Nephron (organoid): Measurements from ENCODE around the gene ACSL5.

Source experiments
- H3K27ac Mint-ChIP-seq, 3 experiments: 2 replicates each; pipeline ENCODE4 v1.8.0; 2020; ENCODE audit warnings: mixed read lengths in 3 of 3, mild to moderate bottlenecking in 2 of 3, moderate library complexity in 1 of 3
- H3K27me3 Mint-ChIP-seq: 2 replicates; pipeline ENCODE4 v1.8.0; 2021; ENCODE audit warnings: low read depth, mild to moderate bottlenecking, moderate library complexity, mixed read lengths
- H3K36me3 Mint-ChIP-seq: 2 replicates; pipeline ENCODE4 v1.8.0; 2020; ENCODE audit warnings: low read depth, mixed read lengths
- H3K4me1 Mint-ChIP-seq: 2 replicates; pipeline ENCODE4 v1.8.0; 2020; ENCODE audit warnings: mixed read lengths
- H3K4me3 Mint-ChIP-seq, 3 experiments: 2 replicates each; pipeline ENCODE4 v1.8.0; 2020; ENCODE audit warnings: mild to moderate bottlenecking in 3 of 3, mixed read lengths in 3 of 3, moderate library complexity in 2 of 3
- H3K9me3 Mint-ChIP-seq: 2 replicates; pipeline ENCODE4 v1.8.0; 2020; ENCODE audit warnings: mixed read lengths
- TF ChIP-seq, protein P1 (sequence below), 3 experiments: fragments of 200-600 bp; sonication (generic); IDR thresholded peaks; one replicate each; pipeline ENCODE4 v1.5.0; 2021; ENCODE audit warnings: antibody characterized with exemption in 3 of 3; ENCODE audit not compliant: unreplicated experiment in 3 of 3

Gene ACSL5

DNA sequence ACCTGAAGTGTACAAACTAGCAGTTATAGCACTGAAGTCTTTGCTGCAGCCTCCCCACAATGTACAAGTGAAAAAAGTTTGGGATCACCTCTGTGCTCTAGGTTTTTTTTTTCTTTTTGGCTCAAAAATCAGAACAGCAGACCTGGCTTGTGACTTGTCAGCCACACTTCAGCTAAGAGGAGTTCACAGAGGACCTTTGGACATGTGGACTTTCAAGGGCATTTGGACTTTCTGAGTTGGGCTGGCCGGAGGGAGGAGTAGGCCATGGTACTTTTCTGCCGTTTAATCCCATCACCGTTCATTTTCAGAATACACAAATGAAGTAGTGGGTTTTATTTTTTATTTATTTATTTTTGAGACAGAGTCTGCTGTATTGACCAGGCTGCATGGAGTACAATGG lies 21.9 kb upstream of the ACSL5 start:
- Mint-ChIP-seq H3K4me1 (no peaks in the 10 kb centered on the region), H3K9me3 (no peaks in the 10 kb centered on the region), H3K4me3 (no peak overlapping the region), H3K27me3 (no peaks in the 10 kb centered on the region), H3K36me3 (no peaks in the 10 kb centered on the region), H3K27ac (no peak overlapping the region)
- TF ChIP-seq, protein P1, sequence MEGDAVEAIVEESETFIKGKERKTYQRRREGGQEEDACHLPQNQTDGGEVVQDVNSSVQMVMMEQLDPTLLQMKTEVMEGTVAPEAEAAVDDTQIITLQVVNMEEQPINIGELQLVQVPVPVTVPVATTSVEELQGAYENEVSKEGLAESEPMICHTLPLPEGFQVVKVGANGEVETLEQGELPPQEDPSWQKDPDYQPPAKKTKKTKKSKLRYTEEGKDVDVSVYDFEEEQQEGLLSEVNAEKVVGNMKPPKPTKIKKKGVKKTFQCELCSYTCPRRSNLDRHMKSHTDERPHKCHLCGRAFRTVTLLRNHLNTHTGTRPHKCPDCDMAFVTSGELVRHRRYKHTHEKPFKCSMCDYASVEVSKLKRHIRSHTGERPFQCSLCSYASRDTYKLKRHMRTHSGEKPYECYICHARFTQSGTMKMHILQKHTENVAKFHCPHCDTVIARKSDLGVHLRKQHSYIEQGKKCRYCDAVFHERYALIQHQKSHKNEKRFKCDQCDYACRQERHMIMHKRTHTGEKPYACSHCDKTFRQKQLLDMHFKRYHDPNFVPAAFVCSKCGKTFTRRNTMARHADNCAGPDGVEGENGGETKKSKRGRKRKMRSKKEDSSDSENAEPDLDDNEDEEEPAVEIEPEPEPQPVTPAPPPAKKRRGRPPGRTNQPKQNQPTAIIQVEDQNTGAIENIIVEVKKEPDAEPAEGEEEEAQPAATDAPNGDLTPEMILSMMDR (IDR thresholded peaks at IDR 0.05; ENCODE audit: unreplicated experiment in 3 of 3), result no peak

DNA sequence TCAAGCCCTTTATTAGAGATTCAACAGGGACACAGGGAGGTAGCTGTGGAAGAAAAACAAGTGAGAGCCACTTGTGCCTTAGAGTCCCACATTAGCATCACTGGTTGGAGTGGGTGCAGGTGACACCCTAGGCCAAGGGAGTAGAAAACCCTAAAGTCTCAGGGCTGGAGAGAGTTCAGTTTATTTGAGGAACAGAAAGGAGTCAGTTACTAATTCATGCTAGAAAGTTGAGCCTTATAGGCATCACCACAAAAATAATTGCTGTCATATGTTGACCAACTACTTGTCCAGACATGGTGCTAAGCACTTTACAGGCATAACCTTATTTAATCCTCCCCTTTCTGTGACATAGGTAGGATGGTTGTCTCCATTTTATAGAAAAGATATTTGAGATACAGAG lies 20.9 kb upstream of the ACSL5 start:
- no peaks in the 10 kb centered on the region for H3K36me3 Mint-ChIP-seq
- no peaks in the 10 kb centered on the region for H3K9me3 Mint-ChIP-seq
- H3K4me3 Mint-ChIP-seq, result no peak overlapping the region
- H3K27ac Mint-ChIP-seq, result no peak overlapping the region
- H3K4me1 Mint-ChIP-seq, result no peaks in the 10 kb centered on the region
- TF ChIP-seq, protein P1 (IDR thresholded peaks at IDR 0.05; ENCODE audit: unreplicated experiment in 3 of 3), result no peak
- no peaks in the 10 kb centered on the region for H3K27me3 Mint-ChIP-seq

DNA sequence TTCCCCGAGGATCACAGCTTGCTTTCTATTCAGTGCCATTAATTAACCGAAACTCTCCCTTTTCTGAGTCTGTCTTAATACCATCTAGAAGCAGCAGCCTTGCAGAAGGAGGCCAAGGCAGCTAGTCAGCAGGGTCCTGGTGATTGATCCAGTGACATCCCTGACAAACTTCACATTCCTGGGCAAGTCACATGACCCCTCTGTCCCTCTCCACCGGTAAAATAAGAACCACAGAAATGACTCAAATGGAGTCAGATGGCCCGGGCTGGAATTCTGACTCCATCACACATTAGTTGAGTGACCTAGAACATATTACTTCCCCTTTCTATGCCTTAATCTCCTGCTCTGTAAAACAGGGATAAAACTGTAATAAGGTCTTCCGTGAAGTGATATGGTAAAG lies 17.2 kb upstream of the ACSL5 start:
- TF ChIP-seq, protein P1 (IDR thresholded peaks at IDR 0.05; ENCODE audit: unreplicated experiment in 3 of 3), result no peak
- Mint-ChIP-seq H3K27ac (no peak overlapping the region), H3K4me3 (no peak overlapping the region), H3K27me3 (peaks cover 6% of the 10 kb centered on the region), H3K36me3 (no peaks in the 10 kb centered on the region), H3K9me3 (no peaks in the 10 kb centered on the region), H3K4me1 (peaks cover 6% of the 10 kb centered on the region)

DNA sequence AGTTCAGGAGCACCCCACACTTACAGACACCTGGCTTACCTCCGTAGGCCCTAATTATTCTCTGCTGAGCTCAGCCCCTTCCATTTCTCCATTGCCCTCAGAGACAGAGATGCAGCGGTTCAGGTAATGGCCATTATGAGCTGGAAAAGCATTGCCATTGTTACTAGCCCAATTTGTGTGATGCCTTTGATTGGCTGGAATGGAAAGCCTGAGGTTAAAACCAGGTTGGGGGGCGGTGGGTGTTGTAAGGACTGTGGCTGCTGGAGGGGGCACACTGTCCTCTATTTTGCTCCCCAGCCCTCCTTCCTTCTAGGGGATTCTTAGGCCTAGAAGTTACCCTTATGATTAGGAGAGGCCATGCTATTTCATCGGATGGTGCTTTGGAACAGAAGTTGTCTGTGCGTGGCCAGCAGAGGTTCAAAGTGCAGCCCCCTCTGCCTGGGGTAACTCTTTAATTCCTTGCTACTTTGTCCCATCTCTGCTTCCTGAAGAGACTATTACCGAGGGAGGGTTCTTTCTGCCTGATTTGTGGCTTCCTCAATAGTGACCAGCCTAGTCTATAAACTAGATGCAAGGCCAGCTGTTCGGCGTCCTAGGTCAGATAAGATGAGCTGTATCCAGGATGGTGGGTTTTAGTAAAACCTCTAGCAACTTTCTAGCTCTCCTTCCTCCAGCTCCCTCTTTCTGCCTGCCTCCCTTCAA lies 14.2 kb upstream of the ACSL5 start:
- Mint-ChIP-seq H3K4me3 (no peak overlapping the region), H3K27ac (no peak overlapping the region), H3K27me3 (peaks cover 6% of the 10 kb centered on the region), H3K36me3 (no peaks in the 10 kb centered on the region), H3K4me1 (peaks cover 12% of the 10 kb centered on the region), H3K9me3 (no peaks in the 10 kb centered on the region)
- TF ChIP-seq, protein P1 (IDR thresholded peaks at IDR 0.05; ENCODE audit: unreplicated experiment in 3 of 3), result no peak

DNA sequence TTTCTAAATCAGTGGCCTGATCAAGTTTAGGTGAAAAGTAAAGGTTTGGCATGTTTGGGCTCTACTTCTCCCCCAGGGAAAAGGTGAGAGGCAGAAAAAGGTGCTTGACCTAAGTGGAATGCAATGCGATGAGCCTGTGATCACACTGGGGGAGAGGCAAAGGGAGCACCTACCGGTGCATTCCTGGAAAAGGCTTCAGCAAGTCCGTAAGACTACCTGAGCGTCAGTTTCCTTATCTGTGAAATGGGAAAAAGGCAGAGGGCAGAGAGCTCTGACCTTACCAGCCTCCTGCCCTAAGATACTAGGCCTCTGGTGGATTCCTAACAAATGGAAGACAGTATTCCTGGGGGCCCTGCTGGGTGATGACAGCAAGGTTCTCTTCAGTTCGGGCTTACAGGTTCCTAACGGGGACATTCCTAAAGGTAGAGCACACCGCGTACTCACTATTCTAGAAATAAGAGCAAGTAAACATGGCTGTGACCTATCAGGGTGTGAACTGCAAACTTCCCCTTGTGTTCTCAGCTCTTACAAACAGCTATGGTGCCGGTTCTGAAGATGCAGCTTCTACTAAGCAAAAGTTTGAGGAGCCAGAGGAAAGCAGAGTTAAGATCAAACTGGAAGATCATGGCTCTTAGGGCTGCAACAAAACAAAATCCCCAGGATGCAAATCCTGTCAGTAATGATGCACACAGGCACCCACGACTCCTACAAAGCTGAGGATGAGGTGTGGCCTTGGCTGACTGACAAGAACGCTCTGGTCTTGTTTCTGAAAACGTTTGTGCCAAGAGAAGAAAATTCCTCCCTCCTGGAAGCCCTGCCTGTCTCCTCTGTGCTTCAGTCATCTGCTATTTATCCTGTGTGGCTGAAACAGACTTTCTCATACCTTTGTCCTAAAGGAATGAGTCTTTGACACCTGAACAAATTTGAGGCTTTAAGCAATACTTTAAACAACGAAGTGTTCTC lies 13.3 kb upstream of the ACSL5 start:
- TF ChIP-seq, protein P1 (IDR thresholded peaks at IDR 0.05; ENCODE audit: unreplicated experiment in 3 of 3), result no peak
- H3K36me3 Mint-ChIP-seq, result no peaks in the 10 kb centered on the region
- H3K27ac Mint-ChIP-seq, result no peak overlapping the region
- H3K4me1 Mint-ChIP-seq, result peaks cover 12% of the 10 kb centered on the region
- no peak overlapping the region for H3K4me3 Mint-ChIP-seq
- no peaks in the 10 kb centered on the region for H3K9me3 Mint-ChIP-seq
- peaks cover 6% of the 10 kb centered on the region for H3K27me3 Mint-ChIP-seq
